HepG2 (cell line): ENCODE results near the gene CDC34. TPM values are rescaled to one million over a fixed set of nuclear protein-coding genes. Genes with fewer than 3 reads are reported as not detected.

ENCODE experiments used
- ASH2L ChIP-seq: fragments of 300-600, 200-600 bp; sonication (generic); IDR thresholded peaks from 2 replicates; pipeline ENCODE4 v1.7.0; 2017; ENCODE audit warnings: low read depth, mild to moderate bottlenecking, moderate library complexity, mixed read lengths, low read length; ENCODE audit not compliant: insufficient read length
- ELF1 ChIP-seq: sonication (generic); formaldehyde crosslinking; IDR thresholded peaks from 2 replicates; pipeline ENCODE4 v1.4.0; 2020; ENCODE audit warnings: missing genetic modification reagents
- MEF2D ChIP-seq: sonication (generic); formaldehyde crosslinking; IDR thresholded peaks from 2 replicates; pipeline ENCODE4 v1.5.1; 2020; ENCODE audit warnings: mild to moderate bottlenecking, missing genetic modification reagents
- POLR2G ChIP-seq: fragments of 200-400 bp; formaldehyde crosslinking; IDR thresholded peaks from 2 replicates; pipeline ENCODE4 v1.6.1; 2018; ENCODE audit warnings: mild to moderate bottlenecking, low read depth, low read length, moderate library complexity
- SAP130 ChIP-seq: IDR thresholded peaks from 2 replicates; pipeline ENCODE4 v1.6.1; 2016; ENCODE audit warnings: low read depth
- SNAPC4 ChIP-seq: sonication (generic); formaldehyde crosslinking; IDR thresholded peaks from 2 replicates; pipeline ENCODE4 v1.4.0; 2020; ENCODE audit warnings: mild to moderate bottlenecking, missing genetic modification reagents
- ZNF331 ChIP-seq: sonication (generic); formaldehyde crosslinking; IDR thresholded peaks from 2 replicates; pipeline ENCODE4 v1.4.0; 2020; ENCODE audit warnings: missing genetic modification reagents
- ZNF614 ChIP-seq: IDR thresholded peaks from 2 replicates; pipeline ENCODE4 v1.6.1; 2018; ENCODE audit warnings: missing biosample characterization, missing genetic modification reagents, inconsistent platforms, borderline replicate concordance
- polyA plus RNA-seq, 8 experiments: library from polyadenylated mRNA; depleted of rRNA in 3 of 8; stranded (reverse) in 7 of 8; unstranded in 1 of 8; fragments of >200 nt; fragmentation: Illumina TruSeq in 4 of 8; extraction: Trizol in 4 of 8; gene quantifications; 2 replicates each; pipeline versions ENCODE4 v1.2.1 to v1.2.3, GENCODE V29; 2011 to 2016; ENCODE audit warnings: low read depth in 4 of 8, missing spikeins in 1 of 8, mixed read lengths in 1 of 8; ENCODE audit not compliant: insufficient read depth in 1 of 8
- total RNA-seq, 5 experiments: library from RNA; depleted of rRNA; stranded (reverse); fragments of >200 nt; fragmentation: Illumina TruSeq; extraction: Trizol; gene quantifications; 2 replicates each; pipeline ENCODE4 v1.2.3, GENCODE V29; 2016; ENCODE audit warnings: low read depth in 1 of 5
- TF ChIP-seq, protein P1 (sequence below): sonication (generic); formaldehyde crosslinking; IDR thresholded peaks from 2 replicates; pipeline ENCODE4 v1.4.0; 2020; ENCODE audit warnings: missing genetic modification reagents
- TF ChIP-seq, protein P2 (sequence below): sonication (generic); formaldehyde crosslinking; IDR thresholded peaks from 2 replicates; pipeline ENCODE4 v1.9.0; 2022; ENCODE audit warnings: missing genetic modification reagents, mild to moderate bottlenecking, borderline replicate concordance
- TF ChIP-seq, protein P3 (sequence below): sonication (generic); formaldehyde crosslinking; IDR thresholded peaks from 2 replicates; pipeline ENCODE4 v1.5.0; 2020; ENCODE audit warnings: mild to moderate bottlenecking, missing genetic modification reagents

CDC34 gene
- total and polyA plus RNA-seq, 2 of the 13 experiments (the other 11 are each of a cell fraction or from before 2014, with no cell fraction given): 138 to 150 TPM

- TF ChIP-seq, protein P1, sequence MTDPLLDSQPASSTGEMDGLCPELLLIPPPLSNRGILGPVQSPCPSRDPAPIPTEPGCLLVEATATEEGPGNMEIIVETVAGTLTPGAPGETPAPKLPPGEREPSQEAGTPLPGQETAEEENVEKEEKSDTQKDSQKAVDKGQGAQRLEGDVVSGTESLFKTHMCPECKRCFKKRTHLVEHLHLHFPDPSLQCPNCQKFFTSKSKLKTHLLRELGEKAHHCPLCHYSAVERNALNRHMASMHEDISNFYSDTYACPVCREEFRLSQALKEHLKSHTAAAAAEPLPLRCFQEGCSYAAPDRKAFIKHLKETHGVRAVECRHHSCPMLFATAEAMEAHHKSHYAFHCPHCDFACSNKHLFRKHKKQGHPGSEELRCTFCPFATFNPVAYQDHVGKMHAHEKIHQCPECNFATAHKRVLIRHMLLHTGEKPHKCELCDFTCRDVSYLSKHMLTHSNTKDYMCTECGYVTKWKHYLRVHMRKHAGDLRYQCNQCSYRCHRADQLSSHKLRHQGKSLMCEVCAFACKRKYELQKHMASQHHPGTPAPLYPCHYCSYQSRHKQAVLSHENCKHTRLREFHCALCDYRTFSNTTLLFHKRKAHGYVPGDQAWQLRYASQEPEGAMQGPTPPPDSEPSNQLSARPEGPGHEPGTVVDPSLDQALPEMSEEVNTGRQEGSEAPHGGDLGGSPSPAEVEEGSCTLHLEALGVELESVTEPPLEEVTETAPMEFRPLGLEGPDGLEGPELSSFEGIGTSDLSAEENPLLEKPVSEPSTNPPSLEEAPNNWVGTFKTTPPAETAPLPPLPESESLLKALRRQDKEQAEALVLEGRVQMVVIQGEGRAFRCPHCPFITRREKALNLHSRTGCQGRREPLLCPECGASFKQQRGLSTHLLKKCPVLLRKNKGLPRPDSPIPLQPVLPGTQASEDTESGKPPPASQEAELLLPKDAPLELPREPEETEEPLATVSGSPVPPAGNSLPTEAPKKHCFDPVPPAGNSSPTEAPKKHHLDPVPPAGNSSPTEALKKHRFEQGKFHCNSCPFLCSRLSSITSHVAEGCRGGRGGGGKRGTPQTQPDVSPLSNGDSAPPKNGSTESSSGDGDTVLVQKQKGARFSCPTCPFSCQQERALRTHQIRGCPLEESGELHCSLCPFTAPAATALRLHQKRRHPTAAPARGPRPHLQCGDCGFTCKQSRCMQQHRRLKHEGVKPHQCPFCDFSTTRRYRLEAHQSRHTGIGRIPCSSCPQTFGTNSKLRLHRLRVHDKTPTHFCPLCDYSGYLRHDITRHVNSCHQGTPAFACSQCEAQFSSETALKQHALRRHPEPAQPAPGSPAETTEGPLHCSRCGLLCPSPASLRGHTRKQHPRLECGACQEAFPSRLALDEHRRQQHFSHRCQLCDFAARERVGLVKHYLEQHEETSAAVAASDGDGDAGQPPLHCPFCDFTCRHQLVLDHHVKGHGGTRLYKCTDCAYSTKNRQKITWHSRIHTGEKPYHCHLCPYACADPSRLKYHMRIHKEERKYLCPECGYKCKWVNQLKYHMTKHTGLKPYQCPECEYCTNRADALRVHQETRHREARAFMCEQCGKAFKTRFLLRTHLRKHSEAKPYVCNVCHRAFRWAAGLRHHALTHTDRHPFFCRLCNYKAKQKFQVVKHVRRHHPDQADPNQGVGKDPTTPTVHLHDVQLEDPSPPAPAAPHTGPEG (CRISPR knock-in tag): no peak; the same call in 1 of the 2 replicates
- TF ChIP-seq SAP130 (CRISPR knock-in tag): peak; percentile 26; the same call in 1 of the 2 replicates
- peak; percentile 42 for TF ChIP-seq ASH2L
- TF ChIP-seq, protein P2, sequence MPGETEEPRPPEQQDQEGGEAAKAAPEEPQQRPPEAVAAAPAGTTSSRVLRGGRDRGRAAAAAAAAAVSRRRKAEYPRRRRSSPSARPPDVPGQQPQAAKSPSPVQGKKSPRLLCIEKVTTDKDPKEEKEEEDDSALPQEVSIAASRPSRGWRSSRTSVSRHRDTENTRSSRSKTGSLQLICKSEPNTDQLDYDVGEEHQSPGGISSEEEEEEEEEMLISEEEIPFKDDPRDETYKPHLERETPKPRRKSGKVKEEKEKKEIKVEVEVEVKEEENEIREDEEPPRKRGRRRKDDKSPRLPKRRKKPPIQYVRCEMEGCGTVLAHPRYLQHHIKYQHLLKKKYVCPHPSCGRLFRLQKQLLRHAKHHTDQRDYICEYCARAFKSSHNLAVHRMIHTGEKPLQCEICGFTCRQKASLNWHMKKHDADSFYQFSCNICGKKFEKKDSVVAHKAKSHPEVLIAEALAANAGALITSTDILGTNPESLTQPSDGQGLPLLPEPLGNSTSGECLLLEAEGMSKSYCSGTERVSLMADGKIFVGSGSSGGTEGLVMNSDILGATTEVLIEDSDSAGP (CRISPR knock-in tag): peak; percentile 74; the same call in 1 of the 2 replicates
- peak; percentile 76 for TF ChIP-seq POLR2G
- peak; percentile 51; the same call in 1 of the 2 replicates for TF ChIP-seq ZNF614 (CRISPR knock-in tag)
- peak; percentile 64 for TF ChIP-seq MEF2D
- peak; percentile 55; the same call in 1 of the 2 replicates for TF ChIP-seq ZNF331
- peak; percentile 40; the same call in 1 of the 2 replicates for TF ChIP-seq ELF1
- TF ChIP-seq, protein P3, sequence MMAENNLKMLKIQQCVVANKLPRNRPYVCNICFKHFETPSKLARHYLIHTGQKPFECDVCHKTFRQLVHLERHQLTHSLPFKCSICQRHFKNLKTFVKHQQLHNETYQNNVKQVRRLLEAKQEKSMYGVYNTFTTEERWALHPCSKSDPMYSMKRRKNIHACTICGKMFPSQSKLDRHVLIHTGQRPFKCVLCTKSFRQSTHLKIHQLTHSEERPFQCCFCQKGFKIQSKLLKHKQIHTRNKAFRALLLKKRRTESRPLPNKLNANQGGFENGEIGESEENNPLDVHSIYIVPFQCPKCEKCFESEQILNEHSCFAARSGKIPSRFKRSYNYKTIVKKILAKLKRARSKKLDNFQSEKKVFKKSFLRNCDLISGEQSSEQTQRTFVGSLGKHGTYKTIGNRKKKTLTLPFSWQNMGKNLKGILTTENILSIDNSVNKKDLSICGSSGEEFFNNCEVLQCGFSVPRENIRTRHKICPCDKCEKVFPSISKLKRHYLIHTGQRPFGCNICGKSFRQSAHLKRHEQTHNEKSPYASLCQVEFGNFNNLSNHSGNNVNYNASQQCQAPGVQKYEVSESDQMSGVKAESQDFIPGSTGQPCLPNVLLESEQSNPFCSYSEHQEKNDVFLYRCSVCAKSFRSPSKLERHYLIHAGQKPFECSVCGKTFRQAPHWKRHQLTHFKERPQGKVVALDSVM (CRISPR knock-in tag): no peak
- peak; percentile 37; the same call in 1 of the 2 replicates for TF ChIP-seq SNAPC4 (CRISPR knock-in tag)
These were observed 52.9 kb downstream of the CDC34 start (continued) for GRCh38 chr19:584240-585001.
